ENCODE results near the gene XYLT1.
"Not testable (repeated sequence)": the region's sequence is repeated elsewhere in the genome, so short reads cannot be mapped to it uniquely, and the experiment has no call there.

XYLT1 gene

GRCh38 chr16:17482341-17482740 is 11.6 kb upstream of the XYLT1 start:
- not testable (repeated sequence) for FAIRE-seq

DNA sequence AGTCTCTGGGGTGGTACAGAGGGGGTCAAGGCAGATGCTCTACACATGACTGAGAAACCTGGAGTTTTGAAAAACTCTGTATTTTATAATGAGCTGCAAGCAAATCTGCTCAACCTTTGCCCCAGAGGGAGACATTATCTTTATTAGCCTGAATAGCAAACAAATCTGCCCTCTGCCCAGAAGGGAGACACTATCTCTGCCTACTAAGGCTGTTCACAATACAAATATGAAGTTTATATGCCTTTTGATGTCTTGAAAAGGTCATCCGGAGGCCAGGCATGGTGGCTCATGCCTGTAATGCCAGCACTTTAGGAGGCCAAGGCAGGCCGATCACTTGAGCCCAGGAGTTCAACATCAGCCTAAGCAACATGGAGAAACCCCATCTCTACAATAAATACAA is 11.0 kb upstream of the XYLT1 start:
- no peak for FAIRE-seq

DNA sequence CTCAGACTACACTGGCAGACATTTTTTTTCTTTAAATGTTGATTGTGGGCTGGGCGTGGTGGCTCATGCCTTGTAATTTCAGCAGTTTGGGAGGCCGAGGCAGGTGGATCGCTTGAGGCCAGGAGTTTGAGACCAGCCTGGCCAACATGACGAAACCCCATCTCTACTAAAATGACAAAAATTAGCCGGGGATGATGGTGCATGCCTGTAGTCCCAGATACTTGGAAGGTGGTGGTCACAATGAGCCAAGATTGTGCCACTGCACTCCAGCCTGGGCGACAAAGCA is 6.4 kb upstream of the XYLT1 start:
- FAIRE-seq: not testable (repeated sequence)

DNA sequence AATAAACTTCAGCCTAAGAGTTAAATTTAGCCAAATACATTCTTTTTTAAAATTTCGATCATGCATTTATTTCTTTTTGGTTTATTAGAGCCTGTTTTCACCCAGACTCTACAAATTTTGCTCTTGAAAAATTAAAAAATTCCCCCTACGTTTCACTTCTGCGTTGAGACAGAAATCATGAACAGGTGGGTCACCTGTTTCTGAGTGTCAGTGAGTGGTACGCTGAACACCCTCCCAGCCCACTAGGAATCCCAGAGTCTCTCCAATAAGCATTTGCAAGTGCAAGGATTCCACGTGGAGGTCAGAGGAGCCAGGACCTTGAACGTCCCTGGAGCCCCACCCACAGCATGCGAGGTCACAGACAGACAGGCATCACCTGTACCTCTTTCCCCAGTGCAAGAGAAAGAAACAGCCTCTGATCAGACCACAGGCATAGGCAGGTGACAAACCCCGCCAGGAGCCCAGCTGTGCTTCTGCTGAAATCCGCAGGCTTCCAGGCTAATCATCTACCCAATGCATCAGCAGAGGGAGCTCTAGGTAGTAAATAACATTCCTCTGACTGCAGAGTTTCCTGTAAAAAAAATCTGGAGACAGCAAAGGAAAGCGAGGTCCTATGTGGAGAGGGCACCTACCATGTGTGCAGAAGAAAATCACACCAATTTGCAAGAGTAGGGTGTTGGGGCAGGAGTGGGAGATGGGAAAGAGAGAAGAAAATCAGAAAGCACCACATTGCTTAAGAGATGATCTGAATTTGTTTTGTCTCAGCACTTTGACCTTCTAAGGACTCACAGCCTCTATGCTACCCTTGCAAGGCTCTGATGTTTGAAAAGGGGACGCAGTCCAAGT is 5.9 kb upstream of the XYLT1 start:
- no peak for FAIRE-seq

GRCh38 chr16:17475104-17475503 is 4.3 kb upstream of the XYLT1 start:
- FAIRE-seq: no peak

DNA sequence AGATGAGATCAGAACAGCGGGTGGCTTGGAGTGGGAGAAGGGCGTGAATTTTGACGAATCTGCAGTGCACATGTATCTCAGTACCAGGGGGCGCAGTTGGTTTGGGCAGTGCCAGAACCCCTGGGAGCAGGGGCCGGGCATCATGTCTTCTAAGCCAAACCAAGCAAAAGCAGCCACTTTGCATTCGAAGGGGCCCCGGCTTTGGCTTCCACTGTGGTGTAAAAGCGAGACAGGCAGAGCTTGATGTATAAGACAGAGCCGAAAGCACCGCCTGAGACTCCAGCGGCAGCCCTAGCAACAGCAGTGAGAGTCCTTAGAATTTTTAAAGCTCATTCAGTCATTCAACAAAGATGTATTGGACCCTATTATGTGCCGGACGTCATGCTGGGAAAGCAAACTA is 3.8 kb upstream of the XYLT1 start:
- no peak for FAIRE-seq

DNA sequence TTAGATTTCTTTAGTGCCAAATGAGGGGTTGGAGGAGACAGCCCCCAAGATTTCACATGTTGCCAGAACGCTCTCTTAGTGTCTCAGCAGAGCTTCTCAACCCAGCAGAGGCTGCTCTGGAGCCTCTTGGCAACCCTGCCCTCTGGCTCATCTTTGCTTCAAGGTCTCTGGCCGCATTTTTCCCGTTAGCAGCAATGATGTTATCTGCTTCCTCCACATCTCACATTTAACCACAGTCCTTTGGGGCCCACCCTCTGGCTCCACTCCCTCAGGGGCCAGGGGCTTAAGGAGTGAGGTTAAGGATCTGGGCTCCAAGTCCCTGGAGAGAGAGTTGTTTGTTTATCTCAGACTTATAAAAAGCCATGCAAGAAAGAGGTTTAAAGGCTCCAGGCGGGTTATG is 3.3 kb upstream of the XYLT1 start:
- FAIRE-seq: no peak

GRCh38 chr16:17471719-17472461 is 1.1 kb upstream of the XYLT1 start:
- FAIRE-seq: no peak

- no peak for FAIRE-seq
Measured at GRCh38 chr16:17470182-17470907, 415 bp downstream of the XYLT1 start.

GRCh38 chr16:17469741-17470181 is 999 bp downstream of the XYLT1 start:
- FAIRE-seq: no peak

DNA sequence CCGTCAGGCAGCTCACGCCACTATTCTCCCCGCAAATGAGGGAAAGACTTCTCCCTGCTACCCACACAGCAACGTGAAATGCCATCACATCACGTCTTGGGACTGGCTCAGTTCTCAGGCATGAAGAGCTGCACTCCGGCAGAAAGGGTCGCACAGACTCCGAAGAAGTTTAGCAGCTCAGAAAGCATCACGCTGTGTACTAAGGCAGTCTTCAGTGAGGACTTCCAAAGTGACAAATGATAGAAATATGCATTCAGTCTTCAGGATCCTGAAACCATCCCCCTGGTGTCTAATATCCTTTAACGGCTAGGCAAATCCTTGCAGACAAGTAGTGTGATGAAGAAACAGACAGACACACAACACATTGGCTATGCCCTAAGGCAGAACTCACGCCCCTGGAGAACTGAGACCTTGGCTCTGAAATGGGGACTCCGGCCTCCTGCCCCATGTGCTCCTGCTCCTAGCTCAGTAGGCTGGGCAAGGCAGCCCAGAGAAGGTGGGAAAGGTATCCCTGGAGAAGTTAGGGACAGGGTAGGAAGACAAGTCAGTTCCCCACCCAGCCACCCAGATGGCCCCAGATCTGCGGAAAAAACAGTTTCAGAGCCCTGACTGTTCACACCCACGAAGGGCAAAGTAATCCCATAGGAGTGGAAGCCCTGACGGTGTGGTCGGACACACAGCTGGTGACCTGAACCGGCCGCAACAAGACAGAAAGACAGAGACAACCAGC is 1.6 kb downstream of the XYLT1 start:
- no peak for FAIRE-seq

DNA sequence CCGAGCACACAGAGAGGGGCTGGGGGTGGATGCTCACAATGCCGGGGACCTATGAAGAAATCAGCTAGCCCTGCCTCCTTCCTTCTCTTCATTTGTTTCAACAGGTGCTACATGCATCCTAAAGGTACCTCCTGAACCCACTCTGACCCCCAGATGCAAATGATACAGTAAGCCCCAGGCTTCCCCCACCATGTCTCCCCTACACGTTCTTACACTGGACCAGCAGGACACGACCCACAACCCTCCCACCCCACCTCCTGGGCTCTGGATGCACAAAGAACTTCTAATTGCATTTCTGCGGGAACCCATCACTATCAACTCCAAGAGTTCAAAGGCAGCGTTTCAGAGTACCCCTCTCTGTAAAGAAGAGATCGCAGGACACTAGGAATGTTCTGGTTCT is 2.1 kb downstream of the XYLT1 start:
- no peak for FAIRE-seq

GRCh38 chr16:17467923-17468540 is 2.7 kb downstream of the XYLT1 start:
- FAIRE-seq: no peak

GRCh38 chr16:17466876-17467275 is 3.9 kb downstream of the XYLT1 start:
- FAIRE-seq: no peak

DNA sequence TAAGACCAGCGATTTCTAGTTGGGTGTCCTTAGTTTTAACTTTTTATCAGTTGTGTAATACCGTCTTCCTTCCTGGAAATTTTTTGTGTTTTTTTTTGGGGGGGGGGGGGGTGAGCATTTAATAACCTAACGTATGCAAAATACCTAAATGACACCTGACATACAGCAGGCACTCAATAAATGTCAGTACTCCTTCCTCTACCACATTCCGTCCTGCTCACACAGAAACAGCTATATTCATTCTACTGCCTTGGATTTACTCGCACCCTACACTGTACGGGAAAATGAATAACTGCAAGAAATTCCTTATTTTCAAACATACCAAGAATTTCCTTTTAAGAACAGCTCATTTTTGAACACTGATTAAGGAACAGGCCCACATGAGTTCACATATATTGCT is 5.3 kb downstream of the XYLT1 start:
- no peak for FAIRE-seq

GRCh38 chr16:17463335-17463734 is 7.4 kb downstream of the XYLT1 start:
- FAIRE-seq: no peak

DNA sequence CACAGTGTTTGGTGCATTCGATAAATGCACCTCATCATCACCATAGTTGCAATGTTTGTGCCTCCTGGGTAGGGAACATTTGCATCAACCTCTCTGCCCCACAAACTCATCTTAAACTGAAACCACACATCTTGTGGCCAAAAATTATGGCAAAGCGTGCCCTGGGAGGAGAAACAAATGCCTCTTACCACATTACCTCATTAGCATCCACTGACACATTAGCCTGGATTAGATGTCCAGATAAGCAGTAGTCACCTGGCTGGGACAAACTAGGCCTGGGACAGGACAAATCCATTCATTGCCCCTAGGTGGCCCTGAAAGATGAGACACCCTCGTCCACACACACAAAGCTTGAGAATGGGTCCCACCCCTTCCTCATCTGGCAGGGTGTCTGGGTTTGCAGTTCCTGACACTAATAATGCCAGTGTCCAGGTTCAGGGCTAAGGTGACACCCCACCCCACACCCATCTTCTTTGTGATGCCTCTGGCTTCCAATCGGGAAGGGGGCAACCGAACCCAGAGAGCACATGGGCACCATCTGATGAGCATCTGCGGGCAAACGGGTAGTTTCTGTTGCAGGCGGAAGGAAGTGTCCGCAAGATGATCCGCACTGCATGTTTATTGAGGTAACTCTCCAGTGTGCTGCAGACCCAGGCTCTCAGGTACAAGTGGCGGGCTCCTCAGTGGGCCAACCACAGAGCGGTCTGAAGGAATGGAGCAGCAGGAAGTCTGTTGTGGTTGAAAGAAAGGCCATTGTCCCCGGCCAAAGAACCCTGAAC is 8.6 kb downstream of the XYLT1 start:
- no peak for FAIRE-seq

DNA sequence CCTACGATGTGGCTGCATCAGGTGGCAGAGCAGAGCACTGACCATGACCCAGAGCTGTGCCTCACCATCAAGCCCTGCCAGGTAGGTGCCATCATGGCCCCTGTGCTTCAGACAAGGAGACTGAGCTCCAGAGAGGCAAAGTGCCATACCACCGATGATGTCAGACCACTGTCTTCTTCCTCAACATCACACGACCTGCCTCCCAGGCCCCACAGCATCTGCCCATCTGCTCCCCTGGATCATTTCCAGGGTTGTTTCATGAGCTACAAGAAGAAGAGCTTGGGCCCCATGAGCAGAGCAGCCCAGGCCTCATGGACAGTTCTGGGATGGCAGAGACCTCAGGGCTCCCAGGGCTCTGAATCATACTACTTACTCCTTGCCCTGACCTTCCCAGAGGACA is 9.9 kb downstream of the XYLT1 start:
- FAIRE-seq: no peak

- no peak for FAIRE-seq
Measured at GRCh38 chr16:17459903-17460521, 10.7 kb downstream of the XYLT1 start.

DNA sequence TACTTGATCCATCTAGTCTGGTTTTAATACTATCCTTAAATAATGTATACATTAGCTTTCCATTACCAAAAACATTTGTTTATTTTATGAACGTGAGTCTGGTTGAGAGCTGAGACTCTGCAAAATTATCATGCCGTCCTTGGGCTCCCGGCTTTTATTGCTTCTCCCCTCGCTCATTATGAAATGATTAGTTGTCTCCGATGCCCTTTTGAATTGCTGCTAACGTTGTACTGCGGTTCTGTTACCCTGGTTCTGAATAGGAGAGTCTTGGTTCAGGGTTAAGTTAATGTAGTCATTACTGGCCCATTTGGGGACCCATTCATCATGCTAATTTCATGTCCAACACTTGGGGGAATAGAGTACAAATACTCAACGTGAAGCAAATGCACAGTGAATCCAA is 12.8 kb downstream of the XYLT1 start:
- no peak for FAIRE-seq

DNA sequence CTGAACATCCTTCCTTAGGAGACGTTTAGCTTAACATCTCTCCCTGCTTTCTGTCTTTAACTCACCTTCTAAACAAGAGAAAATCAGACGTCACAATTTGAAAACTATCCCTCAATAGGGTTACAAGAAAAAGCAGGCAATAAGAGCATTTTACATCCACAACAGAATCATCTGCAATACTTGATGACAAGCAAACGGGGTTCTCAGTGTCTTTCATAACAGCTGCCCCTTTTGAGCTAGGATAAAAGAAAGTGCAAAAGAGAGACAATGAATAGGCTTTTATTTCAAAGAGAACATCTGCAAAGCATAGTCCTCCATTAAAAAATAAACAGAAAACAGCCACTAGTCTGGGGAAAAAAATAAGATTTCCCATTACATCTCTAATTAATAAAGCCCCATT is 13.2 kb downstream of the XYLT1 start:
- FAIRE-seq: no peak
